ENCODE measurements around the gene SMG6. TPM values are rescaled to one million over a fixed set of nuclear protein-coding genes. Genes with fewer than 3 reads are reported as not detected.

SMG6 gene
- total and polyA plus RNA-seq, 11 donors, result 12.2 to 38.6 (median 22.1) TPM

DNA sequence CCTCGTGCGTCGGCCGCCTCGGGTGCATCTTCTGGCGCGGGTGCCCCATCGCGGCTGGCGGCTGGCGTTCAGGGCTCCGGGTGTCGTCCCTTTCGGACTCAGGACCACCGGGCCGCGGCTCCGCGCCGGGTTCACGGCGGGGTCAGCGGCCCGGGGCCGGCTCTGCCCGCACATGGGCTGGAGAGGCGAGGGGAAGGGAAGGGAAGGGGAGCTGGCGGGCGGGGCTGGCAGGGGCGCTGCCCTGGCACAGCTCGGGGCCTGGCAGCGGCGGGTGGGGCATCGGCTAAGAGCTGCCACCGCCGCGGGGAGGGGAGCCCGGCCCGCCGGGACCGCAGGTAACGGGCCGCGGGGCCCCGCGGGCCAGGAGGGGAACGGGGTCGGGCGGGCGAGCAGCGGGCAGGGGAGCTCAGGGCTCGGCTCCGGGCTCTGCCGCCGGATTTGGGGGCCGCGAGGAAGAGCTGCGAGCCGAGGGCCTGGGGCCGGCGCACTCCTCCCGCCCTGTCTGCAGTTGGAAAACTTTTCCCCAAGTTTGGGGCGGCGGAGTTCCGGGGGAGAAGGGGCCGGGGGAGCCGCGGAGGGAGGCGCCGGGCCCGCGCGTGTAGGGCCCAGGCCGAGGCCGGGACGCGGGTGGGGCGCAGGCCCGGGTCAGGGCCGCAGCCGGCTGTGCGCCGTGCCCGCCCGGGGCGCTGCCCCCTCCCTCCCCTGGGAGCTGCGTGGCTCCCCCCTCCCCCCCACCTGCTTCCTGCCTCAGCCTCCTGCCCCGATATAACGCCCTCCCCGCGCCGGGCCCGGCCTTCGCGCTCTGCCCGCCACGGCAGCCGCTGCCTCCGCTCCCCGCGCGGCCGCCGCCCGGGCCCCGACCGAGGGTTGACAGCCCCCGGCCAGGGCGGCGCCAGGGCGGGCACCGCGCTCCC, 248.0 kb downstream of the SMG6 start:
- Histone ChIP-seq H3K4me1 (peaks cover 4 to 82% (median 55%) of the 10 kb centered on the region in 12 donors), H3K27ac (peak overlapping the region; percentile 67 to 98 (median 92)), H3K9me3 (no peaks in the 10 kb centered on the region), H3K27me3 (peaks cover 0 to 63% (median 10%) of the 10 kb centered on the region in 9 donors), H3K4me3 (peak overlapping the region; percentile 24 to 87 (median 70)), H3K36me3 (peaks cover 0 to 38% (median 15%) of the 10 kb centered on the region in 9 donors)
- WGBS, 4 donors, result 6 to 12% (median 6%) methylated on average over 24 to 113 of the region's 113 CpGs
- ATAC-seq (no peak), DNase-seq (peak; percentile 42 to 81 (median 70))
- TF ChIP-seq POLR2A (IDR thresholded peaks at IDR 0.05), result no peak
- TF ChIP-seq, protein P1, sequence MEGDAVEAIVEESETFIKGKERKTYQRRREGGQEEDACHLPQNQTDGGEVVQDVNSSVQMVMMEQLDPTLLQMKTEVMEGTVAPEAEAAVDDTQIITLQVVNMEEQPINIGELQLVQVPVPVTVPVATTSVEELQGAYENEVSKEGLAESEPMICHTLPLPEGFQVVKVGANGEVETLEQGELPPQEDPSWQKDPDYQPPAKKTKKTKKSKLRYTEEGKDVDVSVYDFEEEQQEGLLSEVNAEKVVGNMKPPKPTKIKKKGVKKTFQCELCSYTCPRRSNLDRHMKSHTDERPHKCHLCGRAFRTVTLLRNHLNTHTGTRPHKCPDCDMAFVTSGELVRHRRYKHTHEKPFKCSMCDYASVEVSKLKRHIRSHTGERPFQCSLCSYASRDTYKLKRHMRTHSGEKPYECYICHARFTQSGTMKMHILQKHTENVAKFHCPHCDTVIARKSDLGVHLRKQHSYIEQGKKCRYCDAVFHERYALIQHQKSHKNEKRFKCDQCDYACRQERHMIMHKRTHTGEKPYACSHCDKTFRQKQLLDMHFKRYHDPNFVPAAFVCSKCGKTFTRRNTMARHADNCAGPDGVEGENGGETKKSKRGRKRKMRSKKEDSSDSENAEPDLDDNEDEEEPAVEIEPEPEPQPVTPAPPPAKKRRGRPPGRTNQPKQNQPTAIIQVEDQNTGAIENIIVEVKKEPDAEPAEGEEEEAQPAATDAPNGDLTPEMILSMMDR (IDR thresholded peaks at IDR 0.05), result no peak
- intact Hi-C loops (cut with DNase I), result loop anchor here in 8 of 10 donors (1.0 to 10.0 kb wide), 7 partner anchors 37 to 229 kb away; no protein-coding TSS in a partner anchor

DNA sequence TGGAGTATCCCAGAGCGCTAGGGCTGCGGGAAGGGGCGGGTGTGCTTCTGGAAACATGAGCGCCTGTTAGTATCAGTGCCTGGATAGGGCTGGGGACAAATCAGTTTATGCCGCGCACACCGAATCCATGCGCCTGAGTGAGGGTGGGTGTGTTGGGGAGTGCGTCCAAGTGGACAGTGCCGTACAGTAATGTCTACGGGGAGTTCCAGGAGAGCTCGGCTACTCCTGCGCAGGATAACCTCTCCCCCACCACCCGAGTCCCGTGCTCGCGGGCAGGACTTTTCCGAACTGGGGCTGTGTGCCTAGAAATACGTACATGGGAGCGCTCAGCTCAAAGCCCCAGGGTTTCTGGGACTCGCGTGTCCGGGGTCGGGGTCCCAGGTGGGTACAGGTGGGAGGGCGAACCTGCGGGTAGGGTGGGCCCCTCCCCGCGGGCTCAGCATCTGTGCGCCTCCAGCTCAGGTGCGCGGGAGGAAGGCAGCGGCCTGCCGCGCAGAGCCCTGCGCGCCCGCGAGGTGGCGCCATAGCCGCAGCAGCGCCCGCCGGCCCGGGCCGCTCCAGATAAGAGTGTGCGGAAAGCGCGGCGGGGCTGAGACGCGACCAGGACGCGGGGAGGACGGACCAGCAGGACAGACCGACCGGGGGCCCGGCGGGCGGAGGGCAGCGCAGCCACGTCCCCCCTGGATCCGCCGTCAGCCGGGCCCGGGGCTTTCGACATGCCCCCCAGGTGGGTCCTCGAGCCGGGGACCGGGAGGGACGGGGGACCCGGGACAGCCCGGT, 248.9 kb downstream of the SMG6 start, which contains the start of gene HIC1:
TSS of gene HIC1 (plus strand) at position 592 of the 780 bp plus-strand sequence. CDS start 1,588 bp downstream, outside the sequence.
- Histone ChIP-seq H3K4me3 (peak within 1 kb of the TSS; percentile 24 to 87 (median 70)), H3K27ac (peak within 1 kb of the TSS; percentile 67 to 98 (median 92)), H3K9me3 (no peaks in the 10 kb centered on the region), H3K36me3 (peaks cover 0 to 30% (median 12%) of the 10 kb centered on the region in 9 donors), H3K27me3 (peaks cover 0 to 64% (median 10%) of the 10 kb centered on the region in 9 donors), H3K4me1 (peaks cover 4 to 79% (median 50%) of the 10 kb centered on the region in 12 donors)
- WGBS, 4 donors, result 1 to 4% (median 2%) methylated on average over 26 to 72 of the region's 72 CpGs
- DNase-seq, result peak; percentile 78 to 92 (median 84)
- TF ChIP-seq POLR2A (IDR thresholded peaks at IDR 0.05), result peak in 1 of 2 donors; percentile 75
- TF ChIP-seq, protein P1 (IDR thresholded peaks at IDR 0.05), result peak; percentile 93 to 99 (median 98)
- intact Hi-C loops (cut with DNase I), result loop anchor here (1.0 to 10.0 kb wide), 10 partner anchors 38 to 298 kb away; no protein-coding TSS in a partner anchor
- peak; percentile 33 to 64 (median 54) for ATAC-seq

DNA sequence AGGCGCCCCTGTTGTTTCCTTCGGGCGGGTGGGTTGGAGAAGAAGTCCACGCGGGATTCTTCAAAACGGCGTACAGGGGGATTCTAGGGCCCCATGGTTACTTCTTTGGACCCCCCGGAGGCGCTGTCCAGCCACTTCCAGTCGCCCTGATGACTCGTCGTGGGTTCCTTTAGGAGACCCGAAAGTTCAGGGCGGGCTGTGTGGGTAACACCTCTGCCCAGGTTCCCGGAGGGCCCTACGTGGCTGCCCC, 249.4 kb downstream of the SMG6 start:
- peak overlapping the region; percentile 16 to 87 (median 70) for H3K4me3 ChIP-seq
- DNase-seq (no peak), ATAC-seq (no peak)
- 4 to 11% (median 5%) methylated on average over 12 to 16 of the region's 16 CpGs for WGBS, 4 donors
- TF ChIP-seq POLR2A (IDR thresholded peaks at IDR 0.05), result no peak
- TF ChIP-seq, protein P1 (IDR thresholded peaks at IDR 0.05), result no peak
- peak overlapping the region in 11 of 12 donors; percentile 27 to 98 (median 91) for H3K27ac ChIP-seq
- H3K9me3 ChIP-seq, result no peaks in the 10 kb centered on the region
- H3K27me3 ChIP-seq, result peaks cover 0 to 64% (median 7%) of the 10 kb centered on the region in 9 donors
- H3K36me3 ChIP-seq, result peaks cover 0 to 25% (median 7%) of the 10 kb centered on the region in 9 donors
- H3K4me1 ChIP-seq, result peaks cover 4 to 79% (median 50%) of the 10 kb centered on the region in 12 donors
- intact Hi-C loops (cut with DNase I), result loop anchor here in 9 of 10 donors (1.0 to 10.0 kb wide), 8 partner anchors 121 to 298 kb away; no protein-coding TSS in a partner anchor

All from heart left ventricle (tissue), 16 donors.